Measurements from ENCODE around the gene CASQ1. TPM values are rescaled to one million over a fixed set of nuclear protein-coding genes. Genes with fewer than 3 reads are reported as not detected.

The CASQ1 gene
- total and polyA plus RNA-seq, 2 of the 13 experiments (the other 11 are each of a cell fraction or from before 2014, with no cell fraction given): 0.09 to 0.20 TPM

DNA sequence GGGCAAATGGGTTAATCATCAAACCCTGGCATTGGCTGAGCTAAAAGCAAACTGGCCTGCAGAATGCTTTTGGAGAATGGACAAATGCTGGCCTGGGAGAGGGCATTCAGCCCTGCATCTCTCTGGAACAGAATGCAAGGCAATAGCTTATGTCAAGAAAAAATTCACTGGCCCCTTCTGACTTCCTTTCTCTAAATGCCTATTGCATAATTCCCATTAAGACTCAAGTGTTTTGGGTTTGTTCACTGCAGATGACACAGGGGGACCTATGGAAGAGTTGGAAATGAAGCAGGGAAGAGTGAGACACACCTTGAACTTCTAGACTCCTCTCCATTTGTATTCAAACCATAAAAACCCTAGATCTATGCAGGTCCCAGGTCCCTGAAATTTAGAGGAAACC, 30.7 kb downstream of the CASQ1 start:
- Histone ChIP-seq H3K4me1 (ENCODE audit: insufficient read depth, low read length) (peaks cover 16% of the 10 kb centered on the region), H3K9me3 (ENCODE audit: low read length) (no peaks in the 10 kb centered on the region), H3K27ac (ENCODE audit: extremely low read length, insufficient read depth, low read length) (no peak overlapping the region), H3K27me3 (ENCODE audit: control insufficient read depth in 1 of 2, insufficient read depth in 2 of 2, low read length in 2 of 2) (no peaks in the 10 kb centered on the region), H4K20me1 (ENCODE audit: insufficient read depth, low read length) (no peaks in the 10 kb centered on the region; the same call in 1 of the 2 replicates), H3K4me2 (ENCODE audit: low read depth, low read length) (no peak overlapping the region), H2AFZ (ENCODE audit: low read length) (no peak overlapping the region), H3K36me3 (replicated peaks in 1 of 2; ENCODE audit: control insufficient read depth in 1 of 2, insufficient read depth in 2 of 2, low read length in 2 of 2) (peaks cover 55 to 80% of the 10 kb centered on the region in 2 experiments), H3K79me2 (ENCODE audit: insufficient read depth, low read length) (no peaks in the 10 kb centered on the region), H3K4me3 (replicated peaks in 1 of 3; ENCODE audit: insufficient read depth in 1 of 3, low read depth in 2 of 3, low read length in 3 of 3) (no peak overlapping the region), H3K9ac (ENCODE audit: insufficient read depth, low read depth, low read length) (no peak overlapping the region)
- intact Hi-C loops (cut with micrococcal nuclease; ENCODE audit: unreplicated experiment): loop anchor here (1.0 kb wide), 1 partner anchor 120 kb away; no protein-coding TSS in a partner anchor
- in situ Hi-C loops (cut with HindIII; ENCODE audit: extremely low pct_ligation_motif_present, low pct_unique_long_range_greater_than_20kb): no loop called here
- POLR2A ChIA-PET: no interaction called here
- ATAC-seq: no peak
- CTCF ChIA-PET (ENCODE audit: low intra/inter-chr PET ratio, low total read pairs): no interaction called here
- TF ChIP-seq HMG20A (CRISPR knock-in tag; IDR thresholded peaks at IDR 0.05; ENCODE audit: borderline replicate concordance) (no peak), ZNF563 (CRISPR knock-in tag; IDR thresholded peaks at IDR 0.05) (no peak), ZNF589 (CRISPR knock-in tag; conservative IDR thresholded peaks at IDR 0.05) (no peak)
- DNase-seq (ENCODE audit: low spot score): no peak
- TSS peak; percentile 14 for BruUV-seq (replicated peaks)
- no peak for FAIRE-seq

DNA sequence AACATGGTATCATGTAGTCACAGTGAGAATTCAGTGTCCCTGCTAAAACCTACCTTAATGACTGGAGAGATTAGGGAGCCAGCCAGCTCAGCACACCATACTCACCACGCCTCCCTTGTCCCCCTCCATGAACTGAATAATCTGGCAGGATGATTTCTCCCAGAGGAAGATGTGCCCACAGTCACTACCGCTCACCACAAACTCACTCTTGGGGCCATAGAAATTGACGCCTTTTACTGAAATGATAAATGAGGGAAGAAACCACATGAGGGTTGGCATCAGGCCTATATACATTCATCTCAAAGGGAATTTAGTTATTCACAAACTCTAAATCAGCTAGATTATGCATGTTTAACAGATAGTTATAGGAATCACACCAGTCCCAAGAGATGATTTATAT, 32.2 kb downstream of the CASQ1 start:
- 100% methylated on average over 3 of the region's 3 CpGs for WGBS (ENCODE audit: low lambda C conversion rate)
- Histone ChIP-seq H3K9me3 (ENCODE audit: low read length) (no peaks in the 10 kb centered on the region), H3K36me3 (replicated peaks in 1 of 2; ENCODE audit: control insufficient read depth in 1 of 2, insufficient read depth in 2 of 2, low read length in 2 of 2) (peaks cover 53 to 83% of the 10 kb centered on the region in 2 experiments), H4K20me1 (ENCODE audit: insufficient read depth, low read length) (no peaks in the 10 kb centered on the region; the same call in 1 of the 2 replicates), H3K27me3 (ENCODE audit: control insufficient read depth in 1 of 2, insufficient read depth in 2 of 2, low read length in 2 of 2) (no peaks in the 10 kb centered on the region), H3K4me1 (ENCODE audit: insufficient read depth, low read length) (peaks cover 9% of the 10 kb centered on the region), H2AFZ (ENCODE audit: low read length) (no peak overlapping the region), H3K4me3 (replicated peaks in 1 of 3; ENCODE audit: insufficient read depth in 1 of 3, low read depth in 2 of 3, low read length in 3 of 3) (no peak overlapping the region), H3K79me2 (ENCODE audit: insufficient read depth, low read length) (no peaks in the 10 kb centered on the region), H3K9ac (ENCODE audit: insufficient read depth, low read depth, low read length) (no peak overlapping the region), H3K27ac (ENCODE audit: extremely low read length, insufficient read depth, low read length) (no peak overlapping the region), H3K4me2 (ENCODE audit: low read depth, low read length) (no peak overlapping the region)
- no peak for DNase-seq (ENCODE audit: low spot score)
- intact Hi-C loops (cut with micrococcal nuclease; ENCODE audit: unreplicated experiment): no loop called here
- no peak for TF ChIP-seq JDP2 (CRISPR knock-in tag; IDR thresholded peaks at IDR 0.05; ENCODE audit: borderline replicate concordance)
- TF ChIP-seq ZNF713 (CRISPR knock-in tag; IDR thresholded peaks at IDR 0.05): no peak
- TF ChIP-seq ZGPAT (CRISPR knock-in tag; IDR thresholded peaks at IDR 0.05): no peak
- no peak for TF ChIP-seq ZFP1 (CRISPR knock-in tag; IDR thresholded peaks at IDR 0.05)
- TF ChIP-seq DNMT1 (CRISPR knock-in tag; IDR thresholded peaks at IDR 0.05): no peak
- TF ChIP-seq FOXK1 (CRISPR knock-in tag; IDR thresholded peaks at IDR 0.05; ENCODE audit: borderline replicate concordance, low read depth): no peak
- TF ChIP-seq POGZ (CRISPR knock-in tag; IDR thresholded peaks at IDR 0.05): no peak
- TF ChIP-seq ZNF782 (CRISPR knock-in tag; IDR thresholded peaks at IDR 0.05; ENCODE audit: borderline replicate concordance): no peak
- no peak for TF ChIP-seq ARID2 (CRISPR knock-in tag; IDR thresholded peaks at IDR 0.05; ENCODE audit: borderline replicate concordance)
- no peak for TF ChIP-seq KAT7 (CRISPR knock-in tag; IDR thresholded peaks at IDR 0.05; ENCODE audit: borderline replicate concordance)
- FAIRE-seq: no peak
- ChIA-PET CTCF (ENCODE audit: low intra/inter-chr PET ratio, low total read pairs) (no interaction called here), POLR2A (no interaction called here)
- in situ Hi-C loops (cut with HindIII; ENCODE audit: extremely low pct_ligation_motif_present, low pct_unique_long_range_greater_than_20kb): no loop called here
- BruUV-seq (replicated peaks): no TSS peak
- ATAC-seq: no peak

All from HepG2 (cell line).